GM10248 (cell line): Measurements from ENCODE around the gene RTL1.

Experiments
- CTCF ChIA-PET: fragments of 300-600 bp; sonication (Branson Sonifier 250); formaldehyde crosslinking; extraction: SDS; loops from one replicate; lab custom pipeline; 2021; ENCODE audit warnings: antibody characterized with exemption; lab: Yijun Ruan, JAX
- POLR2A ChIA-PET: fragments of 350-650 bp; sonication (Branson Sonifier 250); formaldehyde crosslinking; extraction: SDS; loops from one replicate; lab custom pipeline; 2020; ENCODE audit warnings: antibody characterized with exemption; lab: Yijun Ruan, JAX
- DNase-seq: peaks from one replicate; pipeline ENCODE4 v3.0.0; 2012; ENCODE audit errors: extremely low spot score
- CTCF ChIP-seq: IDR thresholded peaks from 2 replicates; pipeline ENCODE4 v1.5.1; 2012; ENCODE audit warnings: mild to moderate bottlenecking, low read depth; ENCODE audit errors: extremely low read depth, missing control alignments, control extremely low read depth

The RTL1 gene

GRCh38 chr14:100889641-100890040 lies 13.9 kb downstream of the RTL1 start:
- CTCF ChIA-PET: no interaction called here
- POLR2A ChIA-PET: no interaction called here
- no peak for DNase-seq
- no peak for TF ChIP-seq CTCF

GRCh38 chr14:100888789-100889315 lies 14.7 kb downstream of the RTL1 start:
- DNase-seq: no peak
- no peak for TF ChIP-seq CTCF
- ChIA-PET POLR2A (no interaction called here), CTCF (no interaction called here)

DNA sequence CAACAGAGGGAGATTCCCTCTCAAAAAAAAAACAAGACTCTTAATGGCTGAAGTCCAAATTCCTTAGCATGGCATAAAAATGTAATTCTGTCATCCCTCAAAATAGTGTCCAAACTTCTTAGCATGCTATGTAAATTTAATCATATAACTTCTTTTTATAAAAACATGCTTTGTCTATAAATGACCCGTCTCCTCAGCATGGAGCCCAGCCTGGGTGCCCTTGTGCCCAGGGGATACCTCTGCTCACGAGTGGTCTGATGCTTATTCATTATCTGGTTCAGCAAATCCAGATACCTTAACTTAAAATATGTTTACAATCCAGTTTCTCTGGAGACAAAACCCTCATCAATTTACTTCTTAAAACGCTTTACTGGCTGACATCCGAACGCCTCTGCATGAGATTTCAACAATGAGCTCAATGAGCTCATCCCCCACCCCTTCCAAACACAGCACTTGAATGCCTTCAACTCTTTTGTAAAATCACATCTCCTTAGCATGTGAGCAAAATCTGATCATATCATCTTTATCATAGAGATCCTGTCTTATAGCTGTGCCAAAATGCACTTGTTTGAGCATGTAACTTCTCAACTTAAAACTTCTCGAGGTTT lies 15.7 kb downstream of the RTL1 start:
- DNase-seq: no peak

DNA sequence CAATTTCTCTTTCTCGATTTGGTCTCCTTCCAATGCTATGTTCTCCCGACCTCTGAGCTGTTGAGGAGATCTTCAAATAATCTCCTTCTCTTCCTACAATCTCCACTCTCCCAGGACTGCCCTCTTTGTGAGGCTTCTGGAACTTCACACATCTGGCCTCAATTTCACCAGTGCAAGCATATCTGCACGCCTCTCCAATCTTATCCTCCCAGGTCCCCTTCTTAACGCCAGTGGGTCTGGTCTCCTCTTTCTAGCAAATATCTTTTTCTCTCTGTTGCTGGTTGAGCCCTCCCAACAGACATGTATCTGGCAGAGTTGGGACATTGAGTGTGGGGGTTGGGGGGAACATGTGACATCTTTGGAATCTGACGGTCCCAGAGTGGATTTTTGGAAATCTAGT lies 17.9 kb downstream of the RTL1 start:
- DNase-seq: no peak
- TF ChIP-seq CTCF: no peak
- CTCF ChIA-PET: no interaction called here
- POLR2A ChIA-PET: no interaction called here

More for the DNA sequence above, 15.7 kb downstream of the RTL1 start:
- CTCF ChIA-PET: no interaction called here
- POLR2A ChIA-PET: no interaction called here
- no peak for TF ChIP-seq CTCF

DNA sequence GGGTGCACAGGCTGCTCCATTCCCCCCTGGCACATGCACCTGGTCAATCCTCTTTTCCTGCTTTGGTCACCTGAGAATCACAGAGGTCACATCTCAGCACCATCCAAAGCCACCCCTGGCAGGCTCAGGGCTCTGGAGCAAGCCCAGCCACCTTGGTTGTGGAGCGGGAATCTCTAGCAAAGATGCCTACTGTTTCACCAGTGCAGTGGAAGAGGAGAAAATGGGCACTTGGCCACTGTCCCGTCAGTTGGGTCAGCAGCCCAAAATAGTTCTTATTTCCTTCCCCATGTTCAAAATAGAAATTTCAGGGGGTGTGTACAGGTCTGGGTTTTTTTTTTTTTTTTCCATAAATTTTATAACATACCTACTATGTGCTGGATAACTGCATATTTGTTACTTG lies 18.3 kb downstream of the RTL1 start:
- CTCF ChIA-PET: no interaction called here
- DNase-seq: no peak
- no peak for TF ChIP-seq CTCF
- POLR2A ChIA-PET: no interaction called here

DNA sequence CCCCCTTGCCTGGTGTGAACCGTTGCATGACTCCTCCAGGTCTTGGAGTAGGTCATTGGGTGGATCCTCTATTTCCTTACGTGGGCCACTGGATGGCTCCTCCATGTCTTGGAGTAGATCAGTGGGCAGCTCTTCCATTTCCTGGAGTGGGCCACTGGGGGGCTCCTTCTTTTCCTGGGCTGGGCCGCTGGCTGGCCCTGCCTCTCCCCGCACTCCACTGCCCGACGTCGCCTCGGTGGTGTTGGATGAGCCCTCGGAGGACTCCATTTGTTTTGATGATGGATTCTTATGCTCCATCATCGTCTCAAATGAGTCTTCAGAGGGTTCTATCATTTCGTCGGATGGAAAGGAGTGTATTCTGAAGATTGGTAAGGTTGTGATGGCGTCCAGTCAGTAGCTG lies 19.1 kb downstream of the RTL1 start:
- no peak for TF ChIP-seq CTCF
- no peak for DNase-seq
- POLR2A ChIA-PET: no interaction called here
- CTCF ChIA-PET: no interaction called here
